Cardiac septum (tissue), 1 donor: ENCODE results near the gene PDE4D. TPM values are rescaled to one million over a fixed set of nuclear protein-coding genes. Genes with fewer than 3 reads are reported as not detected.
"Not testable (repeated sequence)": the region's sequence is repeated elsewhere in the genome, so short reads cannot be mapped to it uniquely, and the experiment has no call there.

Source experiments
- DNase-seq: peaks from one replicate; pipeline ENCODE4 v3.0.0-alpha.2; 2020; ENCODE audit warnings: low spot score
- intact Hi-C: fragments of 100-400 bp; cut with DNase I; formaldehyde crosslinking; loops from one replicate; pipeline ENCODE4 v1.14.0; 2022
- total RNA-seq: library from RNA; stranded (reverse); fragmentation: NEBNext Ultra II Directional; extraction: Animal tissue kit (Norgen Biotek cat#: 25700); gene quantifications from one replicate; pipeline ENCODE4 v1.2.1, GENCODE V29; 2021
- donor health status: DM: no; HTN: no; CAD: no.

PDE4D gene
- total RNA-seq, 1 donor from 2014 or later = 29.3 TPM

- DNase-seq = no peak
- intact Hi-C loops = no loop called here
These were observed 895.0 kb downstream of the PDE4D start for GRCh38 chr5:58998544-58998943.

DNA sequence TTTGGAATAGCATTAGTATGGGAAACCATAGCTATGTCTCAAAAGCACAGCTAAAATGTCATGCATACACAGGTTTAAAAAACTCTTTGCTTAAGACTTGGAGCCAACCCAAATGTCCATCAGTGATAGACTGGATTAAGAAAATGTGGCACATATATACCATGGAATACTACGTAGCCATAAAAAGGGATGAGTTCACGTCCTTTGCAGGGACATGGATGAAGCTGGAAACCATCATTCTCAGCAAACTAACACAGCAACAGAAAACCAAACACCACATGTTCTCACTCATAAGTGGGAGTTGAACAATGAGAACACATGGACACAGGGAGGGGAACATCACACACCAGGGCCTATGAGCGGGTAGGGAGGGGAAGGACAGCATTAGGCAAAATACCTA is 897.7 kb downstream of the PDE4D start:
- DNase-seq, intact Hi-C loops: not testable (repeated sequence)

- intact Hi-C loops = no loop called here
- DNase-seq = no peak
These were observed 900.1 kb downstream of the PDE4D start for GRCh38 chr5:58993461-58993860.

DNA sequence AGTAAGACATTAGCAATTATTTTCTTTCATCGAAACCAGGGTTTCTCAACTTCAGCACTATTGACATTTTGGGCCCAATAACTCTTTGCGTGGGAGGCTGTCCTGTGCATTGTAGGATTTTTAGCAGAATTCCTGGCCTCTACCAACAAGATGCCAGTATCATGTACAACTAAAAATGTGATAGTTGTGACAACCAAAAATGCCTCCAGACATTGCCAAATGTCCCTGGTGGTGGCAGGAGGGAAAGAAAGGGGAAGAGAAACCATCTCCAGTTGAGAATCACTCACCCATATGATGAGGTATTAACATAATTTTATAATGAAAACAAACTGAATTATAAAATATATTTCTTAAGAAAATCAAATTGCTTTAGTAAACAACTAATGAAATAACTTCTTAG is 904.6 kb downstream of the PDE4D start:
- no peak for DNase-seq
- intact Hi-C loops = no loop called here

DNA sequence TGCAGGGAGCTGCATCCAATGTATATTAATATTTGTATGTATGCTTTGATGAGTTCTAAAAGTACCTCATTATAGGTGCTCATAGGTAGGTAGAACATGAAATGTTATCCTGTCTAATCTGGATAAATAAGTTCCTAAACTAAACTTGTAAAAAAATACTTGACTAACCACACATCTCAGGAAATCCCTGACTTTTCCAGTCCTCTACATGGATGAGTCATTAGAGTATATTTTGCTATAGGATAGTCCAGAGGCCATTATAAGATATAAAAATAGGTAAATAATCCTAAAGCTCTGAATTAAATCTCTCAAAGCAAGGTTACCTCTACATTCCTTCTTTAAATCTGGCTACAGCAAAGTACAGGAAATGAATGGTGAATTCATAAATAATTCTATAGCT is 906.3 kb downstream of the PDE4D start:
- intact Hi-C loops = no loop called here

DNA sequence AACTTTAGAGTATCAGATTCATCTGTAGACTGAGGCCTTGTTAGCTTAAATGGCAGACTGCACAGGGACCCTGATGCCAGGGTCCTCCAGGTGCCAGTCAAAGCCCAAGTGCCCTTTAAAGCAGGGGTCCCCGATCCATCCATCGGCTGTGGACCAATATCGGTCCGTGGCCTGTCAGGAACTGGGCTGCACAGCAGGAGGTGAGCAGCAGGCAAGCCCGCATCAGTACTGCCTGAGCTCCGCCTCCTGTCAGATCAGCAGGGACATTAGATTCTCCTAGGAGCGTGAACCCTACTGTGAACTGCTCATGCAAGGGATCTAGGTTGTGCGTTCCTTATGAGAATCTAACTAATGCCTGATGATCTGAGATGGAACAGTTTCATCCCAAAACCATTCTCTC is 907.2 kb downstream of the PDE4D start:
- intact Hi-C loops = no loop called here
- no peak for DNase-seq

More for the DNA sequence above, 906.3 kb downstream of the PDE4D start:
- DNase-seq = no peak

- no peak for DNase-seq
- intact Hi-C loops = no loop called here
These were observed 907.8 kb downstream of the PDE4D start for GRCh38 chr5:58985759-58986158.

DNA sequence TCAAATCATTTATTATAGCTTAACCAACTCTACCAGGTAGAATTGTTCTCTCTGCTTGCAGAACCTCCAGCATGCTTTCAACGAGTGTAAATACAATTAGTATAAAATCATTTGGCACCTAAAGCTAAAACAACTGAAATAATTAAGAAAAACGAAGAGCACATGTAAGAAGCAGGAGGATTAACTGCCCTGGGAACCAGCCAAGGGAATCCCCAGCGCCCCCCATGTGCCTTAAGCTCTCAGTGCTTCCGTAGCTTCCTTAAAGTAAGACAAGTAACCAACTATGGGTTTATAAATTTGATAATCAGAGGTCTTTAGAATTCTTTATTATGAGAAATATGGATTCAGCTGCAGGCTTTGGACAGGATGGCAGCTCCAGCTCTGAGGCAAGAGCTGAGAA is 908.2 kb downstream of the PDE4D start:
- no peak for DNase-seq
- intact Hi-C loops = no loop called here

- intact Hi-C loops = no loop called here
These were observed 909.7 kb downstream of the PDE4D start for GRCh38 chr5:58983526-58984452.

DNA sequence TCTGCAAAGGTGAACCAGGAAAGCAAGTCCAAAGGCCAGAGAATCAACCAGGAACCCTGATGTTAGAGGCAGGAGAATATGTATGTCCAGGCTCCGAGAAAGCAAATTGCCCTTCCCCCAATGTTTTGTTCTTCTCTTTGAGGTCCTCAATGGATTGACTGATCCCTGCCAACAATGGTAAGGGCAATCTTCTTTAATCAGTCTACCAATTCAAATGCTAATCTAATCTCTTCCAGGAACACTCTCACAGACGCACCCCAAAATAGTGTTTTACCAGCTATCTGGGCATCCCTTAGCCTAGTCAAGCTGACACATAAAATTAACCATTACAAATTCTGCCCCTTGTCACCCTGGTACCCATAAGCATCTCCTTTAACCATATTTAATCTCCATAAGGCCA is 912.6 kb downstream of the PDE4D start:
- intact Hi-C loops = no loop called here
- DNase-seq = no peak

More at GRCh38 chr5:58983526-58984452, 909.7 kb downstream of the PDE4D start:
- DNase-seq = no peak

DNA sequence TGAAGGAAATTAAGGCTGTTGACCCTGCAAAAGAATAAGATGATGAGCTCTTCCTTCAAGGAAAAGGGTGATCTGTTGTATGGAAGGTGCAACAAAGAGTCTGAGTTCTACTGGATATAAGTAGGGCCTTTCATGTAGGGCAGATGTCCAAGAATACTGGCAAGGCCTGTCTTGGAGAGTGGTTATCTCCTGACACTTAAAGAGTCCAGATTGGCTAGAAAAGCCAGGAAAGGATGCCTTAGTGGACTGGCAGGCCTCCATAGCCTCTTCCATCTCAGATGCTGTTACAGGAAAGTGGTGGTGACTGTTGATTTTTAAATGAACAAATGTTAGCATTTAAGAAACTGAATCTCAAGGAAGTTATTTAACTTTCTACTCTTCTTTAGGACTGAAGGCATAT is 914.4 kb downstream of the PDE4D start:
- intact Hi-C loops = no loop called here

DNA sequence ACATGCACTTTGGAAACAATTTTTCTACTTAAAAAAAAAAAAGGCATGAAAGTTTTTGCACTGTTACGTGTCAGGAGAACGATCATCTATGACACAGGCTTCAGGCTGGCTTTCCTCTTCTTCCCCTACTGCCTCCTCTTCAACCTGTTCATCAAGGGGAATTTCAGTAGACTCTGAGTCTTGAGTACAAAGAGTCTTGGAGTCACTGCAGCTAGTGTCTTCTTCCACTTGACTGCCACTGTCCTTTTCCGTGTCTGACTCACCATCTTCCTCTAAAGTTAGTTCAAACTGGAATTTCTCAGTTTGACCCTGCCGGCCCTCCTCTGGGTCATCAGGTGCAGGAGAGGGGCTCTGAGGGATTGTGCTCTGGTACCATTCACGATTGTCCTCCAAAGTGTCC is 918.9 kb downstream of the PDE4D start:
- no peak for DNase-seq
- intact Hi-C loops = no loop called here

More for the DNA sequence above, 914.4 kb downstream of the PDE4D start:
- DNase-seq = no peak

- DNase-seq = no peak
These were observed 919.4 kb downstream of the PDE4D start for GRCh38 chr5:58974083-58974482.

GRCh38 chr5:58972301-58972700 is 921.2 kb downstream of the PDE4D start:
- no peak for DNase-seq
- intact Hi-C loops = no loop called here

More at GRCh38 chr5:58974083-58974482, 919.4 kb downstream of the PDE4D start:
- intact Hi-C loops = no loop called here

- intact Hi-C loops = no loop called here
- DNase-seq = no peak
These were observed 922.8 kb downstream of the PDE4D start for GRCh38 chr5:58970766-58971165.

DNA sequence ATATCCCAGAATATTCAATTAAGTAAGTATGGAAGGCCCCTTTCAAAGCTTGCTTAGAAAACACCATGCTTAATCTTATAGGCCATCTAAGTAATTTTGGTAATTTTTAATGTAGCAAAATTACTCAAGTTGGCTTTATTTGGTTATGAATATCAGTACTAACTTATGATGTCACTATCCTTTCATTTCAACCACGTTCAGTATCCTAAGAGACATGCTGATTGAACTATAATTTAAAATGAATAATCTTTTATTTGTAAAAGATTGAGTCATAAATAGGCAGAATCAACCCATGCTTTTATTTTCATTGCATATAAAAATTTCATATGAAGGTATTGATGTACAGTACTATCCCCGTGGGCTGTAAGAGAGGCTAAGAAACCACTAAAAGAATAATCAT is 923.7 kb downstream of the PDE4D start:
- intact Hi-C loops = no loop called here

GRCh38 chr5:58969253-58969652 is 924.3 kb downstream of the PDE4D start:
- no peak for DNase-seq
- intact Hi-C loops = no loop called here

More for the DNA sequence above, 923.7 kb downstream of the PDE4D start:
- DNase-seq = no peak

DNA sequence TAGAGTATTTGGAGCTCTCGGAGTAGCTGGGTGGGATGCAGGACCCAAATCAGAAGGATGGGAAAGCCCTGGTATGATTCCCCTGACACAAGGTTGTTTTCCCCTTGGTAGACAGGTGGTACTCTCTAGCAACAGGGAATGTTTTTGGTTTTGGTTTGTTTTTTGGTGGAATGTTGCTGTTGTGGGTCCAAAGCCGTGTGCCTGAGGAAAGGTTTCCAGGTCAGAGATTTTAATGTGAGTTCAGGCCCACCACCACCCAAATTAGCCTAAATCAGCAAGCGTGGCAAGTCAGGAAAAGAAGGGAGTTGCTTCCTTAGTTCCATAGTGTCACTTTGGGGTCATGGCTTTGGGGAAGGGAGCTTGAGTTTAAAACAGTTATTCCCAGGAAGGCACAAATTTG is 925.2 kb downstream of the PDE4D start:
- intact Hi-C loops = no loop called here
- DNase-seq = no peak

- intact Hi-C loops = no loop called here
These were observed 925.8 kb downstream of the PDE4D start for GRCh38 chr5:58967597-58968281.

GRCh38 chr5:58965677-58966414 is 927.7 kb downstream of the PDE4D start:
- intact Hi-C loops = no loop called here
- no peak for DNase-seq

More at GRCh38 chr5:58967597-58968281, 925.8 kb downstream of the PDE4D start:
- DNase-seq = no peak
